GM19025 (cell line): Measurements from ENCODE around the gene MYADML2.

ENCODE experiments used
- ATAC-seq: cut with Tn5 transposase; IDR thresholded peaks from one replicate; pipeline ENCODE4 v1.9.1; 2021; ENCODE audit warnings: mild to moderate bottlenecking, low read depth, moderate library complexity; ENCODE audit not compliant: unreplicated experiment

MYADML2 gene

GRCh38 chr17:81978524-81979298 lies 31.7 kb upstream of the MYADML2 start:
- no peak for ATAC-seq

- ATAC-seq: peak; percentile 87
Observed at GRCh38 chr17:81977211-81977808, 30.3 kb upstream of the MYADML2 start, which contains the start of gene ASPSCR1. Gene ASPSCR1, plus strand, starts transcription at chr17:81977629. Its CDS starts 18 bp downstream, at chr17:81977647.

GRCh38 chr17:81976332-81977210 lies 29.5 kb upstream of the MYADML2 start:
- no peak for ATAC-seq

- ATAC-seq: no peak
Observed at GRCh38 chr17:81973432-81973831, 26.4 kb upstream of the MYADML2 start.

GRCh38 chr17:81968850-81969812 lies 22.1 kb upstream of the MYADML2 start:
- no peak for ATAC-seq

- ATAC-seq: no peak
Observed at GRCh38 chr17:81968396-81968745, 21.3 kb upstream of the MYADML2 start.

GRCh38 chr17:81967533-81968395 lies 20.7 kb upstream of the MYADML2 start:
- ATAC-seq: peak; percentile 55

GRCh38 chr17:81967244-81967532 lies 20.2 kb upstream of the MYADML2 start:
- no peak for ATAC-seq

- ATAC-seq: no peak
Observed at GRCh38 chr17:81966343-81967243, 19.6 kb upstream of the MYADML2 start.

GRCh38 chr17:81964081-81964849 lies 17.2 kb upstream of the MYADML2 start:
- no peak for ATAC-seq

- no peak for ATAC-seq
Observed at GRCh38 chr17:81962499-81963441, 15.7 kb upstream of the MYADML2 start.

GRCh38 chr17:81961521-81962498 lies 14.8 kb upstream of the MYADML2 start:
- ATAC-seq: no peak

- no peak for ATAC-seq
Observed at GRCh38 chr17:81961087-81961511, 14.1 kb upstream of the MYADML2 start, which contains the start of gene NOTUM. Gene NOTUM, minus strand, starts transcription at chr17:81961187. Its CDS starts 278 bp downstream, at chr17:81960909.

GRCh38 chr17:81960130-81960958 lies 13.3 kb upstream of the MYADML2 start:
- ATAC-seq: no peak
